Sigmoid colon (tissue), 4 donors: ENCODE measurements around the gene DEGS2.

ENCODE experiments used
- CTCF ChIP-seq, 4 experiments: fragments of 450-650 bp in 3 of 4; fragments of 200-600 bp in 1 of 4; IDR thresholded peaks; one replicate each; pipeline ENCODE4 v1.5.1; 2016 to 2019; ENCODE audit warnings: antibody characterized with exemption in 4 of 4, mild to moderate bottlenecking in 3 of 4, moderate library complexity in 2 of 4
- POLR2AphosphoS5 ChIP-seq, 4 donors: sonication (generic); formaldehyde crosslinking; IDR thresholded peaks; one replicate each; pipeline ENCODE4 v1.6.1; 2017; ENCODE audit warnings: antibody characterized with exemption in 4 of 4

DNA sequence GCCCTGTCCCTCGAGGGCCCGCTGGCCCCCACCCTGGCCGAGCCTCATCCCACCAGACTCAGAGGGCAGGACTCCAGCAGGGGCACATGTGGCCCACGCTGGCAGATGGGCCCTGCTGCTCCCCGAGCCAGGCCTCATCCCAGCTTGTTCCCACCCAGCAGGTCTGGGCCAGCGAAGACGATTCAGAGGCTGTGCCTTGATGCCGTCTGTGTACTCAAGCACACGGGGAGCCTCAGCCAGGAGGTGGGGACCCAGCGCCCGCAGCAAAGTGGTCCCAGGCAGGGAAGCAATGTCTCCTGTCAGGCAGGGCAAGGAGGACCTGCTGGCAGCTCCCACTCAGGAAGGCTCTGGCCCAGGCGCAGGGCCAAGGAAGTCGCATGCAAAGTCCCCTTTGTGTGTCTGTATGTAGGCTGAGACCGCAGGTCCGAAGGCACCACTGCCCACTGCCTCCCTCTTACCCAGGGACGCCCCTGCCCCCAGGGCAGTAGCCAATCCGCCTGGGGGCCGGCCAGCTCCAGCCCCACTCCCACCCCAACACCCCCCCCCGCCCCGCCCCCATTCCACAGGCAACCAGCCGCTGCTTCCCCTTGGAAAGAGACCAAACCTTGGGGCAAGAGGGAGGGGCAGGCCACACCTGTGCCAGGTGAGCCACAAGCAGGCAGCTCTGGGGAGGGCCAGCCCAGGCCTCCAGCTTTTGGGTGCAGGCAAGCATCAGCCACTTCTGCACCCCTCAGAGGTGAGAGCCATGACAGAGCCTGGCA is 9.4 kb downstream of the DEGS2 start:
- no peak for TF ChIP-seq CTCF (IDR thresholded peaks at IDR 0.05)
- TF ChIP-seq POLR2AphosphoS5 (IDR thresholded peaks at IDR 0.05): no peak
